HEK293T (cell line): Measurements from ENCODE around the gene DSTYK.

Experiments
- CTCF ChIA-PET: fragments of 350-600 bp; formaldehyde crosslinking; extraction: SDS; loops from one replicate; lab custom pipeline; 2021; ENCODE audit warnings: antibody characterized with exemption, inconsistent platforms; lab: Yijun Ruan, JAX
- POLR2A ChIA-PET: fragments of 350-600 bp; formaldehyde crosslinking; extraction: SDS; loops from one replicate; lab custom pipeline; 2020; ENCODE audit warnings: antibody characterized with exemption, inconsistent platforms; lab: Yijun Ruan, JAX
- DNase-seq: peaks from one replicate; pipeline ENCODE4 v3.0.0; 2012; ENCODE audit warnings: mixed read lengths; ENCODE audit errors: extremely low spot score
- ARNT ChIP-seq: fragments of 450-650 bp; IDR thresholded peaks from 2 replicates; pipeline ENCODE4 v1.6.1; 2017; ENCODE audit warnings: mild to moderate bottlenecking
- BHLHE40 ChIP-seq: fragments of 450-650 bp; IDR thresholded peaks from 2 replicates; pipeline ENCODE4 v1.6.1; 2016; ENCODE audit warnings: mild to moderate bottlenecking, moderate library complexity, borderline replicate concordance
- CTBP1 ChIP-seq: fragments of 450-650 bp; IDR thresholded peaks from 2 replicates; pipeline ENCODE4 v1.6.1; 2016; ENCODE audit warnings: borderline replicate concordance
- ELF4 ChIP-seq: fragments of 450-650 bp; IDR thresholded peaks from 2 replicates; pipeline ENCODE4 v1.6.1; 2017; ENCODE audit warnings: antibody characterized with exemption
- FOXA1 ChIP-seq: fragments of 450-650 bp; IDR thresholded peaks from 2 replicates; pipeline ENCODE4 v1.6.1; 2016; ENCODE audit warnings: mild to moderate bottlenecking
- FOXK2 ChIP-seq: fragments of 450-650 bp; IDR thresholded peaks from 2 replicates; pipeline ENCODE4 v1.6.1; 2016; ENCODE audit warnings: mild to moderate bottlenecking
- FOXM1 ChIP-seq: fragments of 450-650 bp; IDR thresholded peaks from 2 replicates; pipeline ENCODE4 v1.6.1; 2017; ENCODE audit warnings: mild to moderate bottlenecking, borderline replicate concordance
- HDGF ChIP-seq: fragments of 450-650 bp; IDR thresholded peaks from 2 replicates; pipeline ENCODE4 v1.6.1; 2017; ENCODE audit warnings: antibody characterized with exemption, borderline replicate concordance
- L3MBTL2 ChIP-seq: fragments of 450-650 bp; conservative IDR thresholded peaks from 2 replicates; pipeline ENCODE4 v1.6.1; 2016; ENCODE audit warnings: mild to moderate bottlenecking
- LEF1 ChIP-seq: fragments of 450-650 bp; IDR thresholded peaks from 2 replicates; pipeline ENCODE4 v1.6.1; 2017; ENCODE audit warnings: mild to moderate bottlenecking, borderline replicate concordance
- NFRKB ChIP-seq: fragments of 450-650 bp; IDR thresholded peaks from 2 replicates; pipeline ENCODE4 v1.6.1; 2016; ENCODE audit warnings: mild to moderate bottlenecking, moderate library complexity
- PKNOX1 ChIP-seq: fragments of 450-650 bp; IDR thresholded peaks from 2 replicates; pipeline ENCODE4 v1.6.1; 2016
- SP1 ChIP-seq: fragments of 450-650 bp; IDR thresholded peaks from 2 replicates; pipeline ENCODE4 v1.6.1; 2017
- SUZ12 ChIP-seq: fragments of 450-650 bp; IDR thresholded peaks from 2 replicates; pipeline ENCODE4 v1.6.1; 2016; ENCODE audit warnings: mild to moderate bottlenecking
- TARDBP ChIP-seq: fragments of 450-650 bp; IDR thresholded peaks from 2 replicates; pipeline ENCODE4 v1.6.1; 2016
- ZNF384 ChIP-seq: fragments of 450-650 bp; IDR thresholded peaks from 2 replicates; pipeline ENCODE4 v1.6.1; 2016

DSTYK gene

GRCh38 chr1:205240569-205240968 lies 29.1 kb upstream of the DSTYK start:
- CTCF ChIA-PET = no interaction called here
- DNase-seq = no peak
- TF ChIP-seq L3MBTL2 (no peak), TARDBP (no peak), SP1 (no peak), ZNF384 (no peak), FOXM1 (no peak), SUZ12 (no peak), BHLHE40 (no peak), ARNT (no peak), ELF4 (no peak), PKNOX1 (no peak), LEF1 (no peak), CTBP1 (no peak)
- POLR2A ChIA-PET = no interaction called here

- POLR2A ChIA-PET = interaction anchor here (2.4 kb wide), 1 partner anchor 10 kb away, joined by 8 read pairs; no protein-coding TSS in a partner anchor
Observed at GRCh38 chr1:205240118-205240517, 28.6 kb upstream of the DSTYK start.

GRCh38 chr1:205239078-205239477 lies 27.6 kb upstream of the DSTYK start:
- CTCF ChIA-PET = interaction anchor here (0.8 to 1.4 kb wide), 2 partner anchors 86 to 116 kb away, joined by 4 to 5 read pairs; no protein-coding TSS in a partner anchor
- no peak for DNase-seq
- POLR2A ChIA-PET = interaction anchor here (2.4 kb wide), 1 partner anchor 9 kb away, joined by 8 read pairs; no protein-coding TSS in a partner anchor
- TF ChIP-seq SP1 (no peak), FOXA1 (no peak), ELF4 (no peak), ZNF384 (no peak), FOXM1 (no peak), ARNT (no peak), NFRKB (no peak), TARDBP (no peak), SUZ12 (no peak), BHLHE40 (no peak), FOXK2 (no peak), HDGF (no peak), CTBP1 (no peak), PKNOX1 (no peak), LEF1 (no peak), L3MBTL2 (no peak)

More at GRCh38 chr1:205240118-205240517, 28.6 kb upstream of the DSTYK start:
- no peak for DNase-seq
- no peak for TF ChIP-seq NFRKB
- no peak for TF ChIP-seq LEF1
- no peak for TF ChIP-seq FOXM1
- no peak for TF ChIP-seq CTBP1
- no peak for TF ChIP-seq FOXA1
- TF ChIP-seq ELF4 = no peak
- TF ChIP-seq ZNF384 = no peak
- TF ChIP-seq ARNT = no peak
- CTCF ChIA-PET = interaction anchor here (0.6 to 1.4 kb wide), 2 partner anchors 11 to 117 kb away, joined by 4 read pairs; no protein-coding TSS in a partner anchor

- no peak for DNase-seq
- POLR2A ChIA-PET = interaction anchor here (2.4 kb wide), 1 partner anchor 8 kb away, joined by 8 read pairs; no protein-coding TSS in a partner anchor
- CTCF ChIA-PET = interaction anchor here (0.6 kb wide), 2 partner anchors 10 to 144 kb away, joined by 3 read pairs; no protein-coding TSS in a partner anchor
- TF ChIP-seq TARDBP (no peak), LEF1 (no peak), CTBP1 (no peak), NFRKB (no peak), ZNF384 (no peak), ARNT (no peak), SP1 (no peak), ELF4 (no peak), BHLHE40 (no peak)
Observed at GRCh38 chr1:205237526-205238484, 26.3 kb upstream of the DSTYK start.

- ChIA-PET CTCF (interaction anchor here (0.6 kb wide), 1 partner anchor 144 kb away, joined by 3 read pairs; no protein-coding TSS in a partner anchor), POLR2A (no interaction called here)
- TF ChIP-seq SP1 (no peak), FOXA1 (no peak), CTBP1 (no peak), FOXM1 (no peak), ARNT (no peak), LEF1 (no peak), PKNOX1 (no peak), BHLHE40 (no peak), SUZ12 (no peak), L3MBTL2 (no peak), TARDBP (no peak), HDGF (no peak), ZNF384 (no peak), NFRKB (no peak), FOXK2 (no peak), ELF4 (no peak)
- no peak for DNase-seq
Observed at GRCh38 chr1:205236951-205237475, 25.5 kb upstream of the DSTYK start.
